Nephron progenitor cell (in vitro differentiated cells): ENCODE data around the gene SNX25.
"Not testable (repeated sequence)": the region's sequence is repeated elsewhere in the genome, so short reads cannot be mapped to it uniquely, and the experiment has no call there.

Source experiments
- DNase-seq: peaks from one replicate; pipeline ENCODE4 v3.0.0; 2021
- H3K27ac Mint-ChIP-seq: 2 replicates; pipeline ENCODE4 v1.8.0; 2021; ENCODE audit warnings: mild to moderate bottlenecking, moderate library complexity, mixed read lengths
- H3K27me3 Mint-ChIP-seq: 2 replicates; pipeline ENCODE4 v1.8.0; 2021; ENCODE audit warnings: mild to moderate bottlenecking, low read depth, mixed read lengths; ENCODE audit not compliant: poor library complexity
- H3K36me3 Mint-ChIP-seq: 2 replicates; pipeline ENCODE4 v1.8.0; 2021; ENCODE audit warnings: low read depth, mixed read lengths
- H3K4me1 Mint-ChIP-seq: 2 replicates; pipeline ENCODE4 v1.8.0; 2021; ENCODE audit warnings: mixed read lengths
- H3K4me3 Mint-ChIP-seq: 2 replicates; pipeline ENCODE4 v1.8.0; 2021; ENCODE audit warnings: mild to moderate bottlenecking, moderate library complexity, mixed read lengths
- H3K9me3 Mint-ChIP-seq: 2 replicates; pipeline ENCODE4 v1.8.0; 2021; ENCODE audit warnings: mild to moderate bottlenecking, moderate library complexity, mixed read lengths
- CTCF ChIP-seq: fragments of 200-600 bp; sonication (generic); IDR thresholded peaks from 2 replicates; pipeline ENCODE4 v1.5.0; 2021; ENCODE audit warnings: antibody characterized with exemption

SNX25 gene

GRCh38 chr4:185203486-185204237, 5.7 kb upstream of the SNX25 start, which contains the start of gene CFAP97:
CFAP97 (minus strand) TSS chr4:185204000; CDS start chr4:185191196, 12,804 bp downstream.
- H3K36me3 Mint-ChIP-seq = peaks cover 32% of the 10 kb centered on the region
- H3K27ac Mint-ChIP-seq = peak within 1 kb of the TSS; percentile 36
- peaks cover 11% of the 10 kb centered on the region for H3K9me3 Mint-ChIP-seq
- peaks cover 37% of the 10 kb centered on the region for H3K4me1 Mint-ChIP-seq
- H3K4me3 Mint-ChIP-seq = peak within 1 kb of the TSS; percentile 92
- TF ChIP-seq CTCF = no peak
- peaks cover 13% of the 10 kb centered on the region for H3K27me3 Mint-ChIP-seq
- DNase-seq = peak; percentile 69

- Mint-ChIP-seq H3K9me3 (peaks cover 11% of the 10 kb centered on the region), H3K27ac (no peak overlapping the region), H3K4me3 (peak overlapping the region; percentile 80), H3K36me3 (peaks cover 32% of the 10 kb centered on the region), H3K4me1 (peaks cover 42% of the 10 kb centered on the region), H3K27me3 (peaks cover 16% of the 10 kb centered on the region)
- TF ChIP-seq CTCF = no peak
- no peak for DNase-seq
Observed at GRCh38 chr4:185204238-185204910, 5.0 kb upstream of the SNX25 start.

GRCh38 chr4:185205073-185205472, 4.3 kb upstream of the SNX25 start:
- Mint-ChIP-seq H3K9me3 (peaks cover 11% of the 10 kb centered on the region), H3K4me1 (peaks cover 42% of the 10 kb centered on the region), H3K36me3 (peaks cover 26% of the 10 kb centered on the region), H3K27me3 (peaks cover 16% of the 10 kb centered on the region)
- H3K27ac Mint-ChIP-seq, DNase-seq, H3K4me3 Mint-ChIP-seq: not testable (repeated sequence)

- no peak for DNase-seq
- no peak for TF ChIP-seq CTCF
- Mint-ChIP-seq H3K9me3 (peaks cover 11% of the 10 kb centered on the region), H3K27me3 (peaks cover 16% of the 10 kb centered on the region), H3K4me1 (peaks cover 41% of the 10 kb centered on the region), H3K36me3 (peaks cover 19% of the 10 kb centered on the region), H3K4me3 (no peak overlapping the region), H3K27ac (no peak overlapping the region)
Observed at GRCh38 chr4:185205697-185206342, 3.6 kb upstream of the SNX25 start.

- peaks cover 42% of the 10 kb centered on the region for H3K4me1 Mint-ChIP-seq
- no peak for DNase-seq
- no peak for TF ChIP-seq CTCF
- no peak overlapping the region for H3K4me3 Mint-ChIP-seq
- H3K9me3 Mint-ChIP-seq = peaks cover 11% of the 10 kb centered on the region
- peaks cover 16% of the 10 kb centered on the region for H3K27me3 Mint-ChIP-seq
- peaks cover 9% of the 10 kb centered on the region for H3K36me3 Mint-ChIP-seq
- no peak overlapping the region for H3K27ac Mint-ChIP-seq
Observed at GRCh38 chr4:185207466-185207865, 1.9 kb upstream of the SNX25 start.

GRCh38 chr4:185209852-185210101, 379 bp downstream of the SNX25 start:
- not testable (repeated sequence) for H3K4me3 Mint-ChIP-seq
- H3K27me3 Mint-ChIP-seq = peaks cover 15% of the 10 kb centered on the region

More at GRCh38 chr4:185209852-185210101, 379 bp downstream of the SNX25 start:
- not testable (repeated sequence) for H3K9me3 Mint-ChIP-seq, DNase-seq, H3K27ac Mint-ChIP-seq, H3K36me3 Mint-ChIP-seq
- H3K4me1 Mint-ChIP-seq = peaks cover 43% of the 10 kb centered on the region
